HG03159 (cell line): ENCODE data around the gene ADCY4.

Experiments
- ATAC-seq: cut with Tn5 transposase; IDR thresholded peaks from one replicate; pipeline ENCODE4 v1.9.1; 2021; ENCODE audit warnings: mild to moderate bottlenecking, moderate library complexity; ENCODE audit not compliant: unreplicated experiment

ADCY4 gene

DNA sequence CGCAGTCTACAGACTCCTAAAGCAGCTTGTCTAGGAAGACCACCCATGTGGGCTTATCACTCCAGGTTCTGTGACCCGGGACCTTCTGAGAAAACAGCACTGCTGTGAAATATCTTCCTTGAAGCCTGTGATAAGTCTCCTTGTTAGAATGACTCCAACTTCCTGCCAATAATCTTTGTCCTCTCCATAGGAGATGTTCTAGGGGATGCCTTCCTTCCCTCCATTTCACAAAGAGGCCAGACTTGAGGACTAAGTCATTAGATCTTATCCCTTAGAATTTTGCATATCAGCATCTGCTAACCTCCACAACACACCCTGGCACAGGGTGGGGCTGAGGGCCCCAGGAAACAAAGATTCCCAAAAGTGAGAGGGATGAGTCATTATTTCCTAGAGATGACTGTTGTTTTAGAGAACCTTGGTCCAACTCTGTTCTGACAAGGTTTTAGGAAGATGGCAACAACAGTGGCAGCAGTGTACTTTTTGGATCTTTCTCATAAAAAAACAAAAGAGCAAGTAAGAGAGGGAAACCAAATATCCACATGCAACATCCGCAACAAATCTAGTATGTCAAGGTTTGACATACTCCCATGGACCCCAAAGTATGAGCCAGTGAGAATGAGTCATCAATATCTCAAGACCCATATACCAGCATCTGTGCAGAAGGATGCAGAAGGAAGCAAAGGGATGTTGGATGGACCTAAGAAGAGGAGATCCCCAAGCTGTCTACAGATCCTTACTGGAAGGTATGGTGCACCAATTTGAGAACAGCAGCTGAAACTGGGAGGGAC, 17.5 kb downstream of the ADCY4 start:
- ATAC-seq: no peak

DNA sequence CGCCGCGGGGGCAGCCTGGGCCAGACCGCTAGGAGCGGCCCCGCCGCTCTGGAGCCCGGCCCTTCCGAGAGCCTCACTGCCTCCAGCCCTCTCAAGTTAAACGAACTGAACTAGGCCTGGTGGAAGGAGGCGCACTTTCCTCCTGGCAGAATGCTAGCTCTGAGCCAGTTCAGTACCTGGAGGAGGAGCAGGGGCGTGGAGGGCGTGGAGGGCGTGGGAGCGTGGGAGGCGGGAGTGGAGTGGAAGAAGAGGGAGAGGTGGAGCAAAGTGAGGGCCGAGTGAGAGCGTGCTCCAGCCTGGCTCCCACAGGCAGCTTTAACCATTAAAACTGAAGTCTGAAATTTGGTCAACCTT, 18.3 kb downstream of the ADCY4 start:
- no peak for ATAC-seq

DNA sequence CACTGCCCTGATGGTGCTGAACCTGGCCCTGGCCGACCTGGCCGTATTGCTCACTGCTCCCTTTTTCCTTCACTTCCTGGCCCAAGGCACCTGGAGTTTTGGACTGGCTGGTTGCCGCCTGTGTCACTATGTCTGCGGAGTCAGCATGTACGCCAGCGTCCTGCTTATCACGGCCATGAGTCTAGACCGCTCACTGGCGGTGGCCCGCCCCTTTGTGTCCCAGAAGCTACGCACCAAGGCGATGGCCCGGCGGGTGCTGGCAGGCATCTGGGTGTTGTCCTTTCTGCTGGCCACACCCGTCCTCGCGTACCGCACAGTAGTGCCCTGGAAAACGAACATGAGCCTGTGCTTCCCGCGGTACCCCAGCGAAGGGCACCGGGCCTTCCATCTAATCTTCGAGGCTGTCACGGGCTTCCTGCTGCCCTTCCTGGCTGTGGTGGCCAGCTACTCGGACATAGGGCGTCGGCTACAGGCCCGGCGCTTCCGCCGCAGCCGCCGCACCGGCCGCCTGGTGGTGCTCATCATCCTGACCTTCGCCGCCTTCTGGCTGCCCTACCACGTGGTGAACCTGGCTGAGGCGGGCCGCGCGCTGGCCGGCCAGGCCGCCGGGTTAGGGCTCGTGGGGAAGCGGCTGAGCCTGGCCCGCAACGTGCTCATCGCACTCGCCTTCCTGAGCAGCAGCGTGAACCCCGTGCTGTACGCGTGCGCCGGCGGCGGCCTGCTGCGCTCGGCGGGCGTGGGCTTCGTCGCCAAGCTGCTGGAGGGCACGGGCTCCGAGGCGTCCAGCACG, 18.9 kb downstream of the ADCY4 start:
- ATAC-seq: no peak

- ATAC-seq: no peak
Measured at GRCh38 chr14:24315243-24315806, 19.5 kb downstream of the ADCY4 start.

GRCh38 chr14:24314377-24315193, 20.3 kb downstream of the ADCY4 start:
- ATAC-seq: no peak

- no peak for ATAC-seq
Measured at GRCh38 chr14:24313913-24314312, 21.0 kb downstream of the ADCY4 start.

DNA sequence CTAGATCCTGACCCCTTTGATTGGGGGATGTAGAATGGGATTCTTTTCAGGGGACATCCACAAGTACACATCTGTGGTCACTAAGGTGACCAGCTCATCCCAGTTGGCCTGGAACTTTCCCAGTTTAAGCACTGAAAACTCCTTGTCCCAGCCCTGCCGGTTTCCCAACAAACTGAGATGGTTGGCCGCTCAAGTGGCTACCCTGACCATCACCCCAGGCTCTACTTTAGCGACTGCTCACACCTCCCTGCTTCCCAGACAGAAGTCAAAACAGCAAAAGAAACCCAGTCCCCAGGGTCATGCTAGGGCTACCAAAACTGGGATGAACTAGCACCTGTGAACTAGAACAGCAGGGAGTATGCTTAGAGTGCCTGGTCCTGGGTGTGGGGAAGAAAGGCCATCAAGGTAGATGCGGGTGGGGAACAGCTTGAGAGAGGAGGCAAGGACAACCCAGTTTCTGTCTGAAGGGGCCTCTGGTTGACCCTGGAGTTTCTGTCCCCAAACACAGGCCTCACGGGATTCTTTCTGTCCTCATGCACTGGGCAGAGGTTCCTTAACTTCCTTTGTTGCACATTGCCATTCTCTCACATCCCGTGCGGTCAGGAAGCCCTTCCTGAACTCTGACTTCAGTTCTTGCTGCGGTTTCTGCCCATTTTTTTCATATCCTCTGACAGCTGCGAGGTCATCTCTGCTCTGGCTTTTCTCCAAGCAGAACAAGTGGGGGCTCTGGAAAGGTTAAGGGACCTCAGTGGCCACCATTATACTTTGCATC, 21.9 kb downstream of the ADCY4 start:
- no peak for ATAC-seq

DNA sequence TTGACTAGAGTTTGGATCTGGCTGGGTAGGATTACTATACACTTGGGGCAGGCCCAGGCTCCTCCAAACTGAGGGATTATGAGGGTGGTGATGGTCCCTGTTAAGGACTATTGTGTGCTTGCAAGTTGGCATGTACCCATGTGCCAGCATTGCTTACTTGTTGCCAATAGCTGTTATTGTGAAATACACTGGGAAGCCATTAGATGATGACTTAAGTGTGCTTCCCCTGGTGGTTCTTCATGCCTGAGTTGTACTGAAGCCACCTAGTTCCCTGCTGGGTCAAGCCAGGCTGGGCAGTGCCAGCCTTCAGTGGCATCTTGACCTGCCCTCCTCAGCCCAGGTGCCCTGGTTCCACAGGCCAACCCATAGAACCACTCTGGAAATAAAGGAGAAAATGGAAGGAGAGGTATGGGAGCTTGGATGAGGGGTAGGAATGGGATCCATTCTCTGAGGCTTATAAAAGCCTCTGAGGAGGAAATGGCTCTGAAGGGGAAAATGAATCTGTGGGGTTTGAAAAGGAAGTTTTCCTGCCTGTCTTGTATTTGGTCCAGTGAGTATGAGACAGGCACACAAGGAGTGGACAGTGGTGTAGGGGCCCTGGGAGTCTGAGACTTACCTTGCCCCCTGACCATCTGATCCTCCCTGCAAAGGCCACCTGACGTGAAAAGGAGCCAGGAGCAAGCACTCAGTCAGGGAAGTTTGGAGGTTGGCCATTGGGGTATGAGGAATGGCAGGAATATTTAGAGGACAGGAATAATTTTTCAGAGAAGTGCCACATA, 22.8 kb downstream of the ADCY4 start:
- no peak for ATAC-seq

DNA sequence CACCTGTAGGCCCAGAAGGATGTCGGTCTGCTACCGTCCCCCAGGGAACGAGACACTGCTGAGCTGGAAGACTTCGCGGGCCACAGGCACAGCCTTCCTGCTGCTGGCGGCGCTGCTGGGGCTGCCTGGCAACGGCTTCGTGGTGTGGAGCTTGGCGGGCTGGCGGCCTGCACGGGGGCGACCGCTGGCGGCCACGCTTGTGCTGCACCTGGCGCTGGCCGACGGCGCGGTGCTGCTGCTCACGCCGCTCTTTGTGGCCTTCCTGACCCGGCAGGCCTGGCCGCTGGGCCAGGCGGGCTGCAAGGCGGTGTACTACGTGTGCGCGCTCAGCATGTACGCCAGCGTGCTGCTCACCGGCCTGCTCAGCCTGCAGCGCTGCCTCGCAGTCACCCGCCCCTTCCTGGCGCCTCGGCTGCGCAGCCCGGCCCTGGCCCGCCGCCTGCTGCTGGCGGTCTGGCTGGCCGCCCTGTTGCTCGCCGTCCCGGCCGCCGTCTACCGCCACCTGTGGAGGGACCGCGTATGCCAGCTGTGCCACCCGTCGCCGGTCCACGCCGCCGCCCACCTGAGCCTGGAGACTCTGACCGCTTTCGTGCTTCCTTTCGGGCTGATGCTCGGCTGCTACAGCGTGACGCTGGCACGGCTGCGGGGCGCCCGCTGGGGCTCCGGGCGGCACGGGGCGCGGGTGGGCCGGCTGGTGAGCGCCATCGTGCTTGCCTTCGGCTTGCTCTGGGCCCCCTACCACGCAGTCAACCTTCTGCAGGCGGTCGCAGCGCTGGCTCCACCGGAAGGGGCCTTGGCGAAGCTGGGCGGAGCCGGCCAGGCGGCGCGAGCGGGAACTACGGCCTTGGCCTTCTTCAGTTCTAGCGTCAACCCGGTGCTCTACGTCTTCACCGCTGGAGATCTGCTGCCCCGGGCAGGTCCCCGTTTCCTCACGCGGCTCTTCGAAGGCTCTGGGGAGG, 23.9 kb downstream of the ADCY4 start, which contains the start of gene LTB4R:
LTB4R (plus strand) TSS at position 857 of the 959 bp plus-strand sequence. CDS start 4,150 bp downstream, outside the sequence.
- peak; percentile 61 for ATAC-seq

DNA sequence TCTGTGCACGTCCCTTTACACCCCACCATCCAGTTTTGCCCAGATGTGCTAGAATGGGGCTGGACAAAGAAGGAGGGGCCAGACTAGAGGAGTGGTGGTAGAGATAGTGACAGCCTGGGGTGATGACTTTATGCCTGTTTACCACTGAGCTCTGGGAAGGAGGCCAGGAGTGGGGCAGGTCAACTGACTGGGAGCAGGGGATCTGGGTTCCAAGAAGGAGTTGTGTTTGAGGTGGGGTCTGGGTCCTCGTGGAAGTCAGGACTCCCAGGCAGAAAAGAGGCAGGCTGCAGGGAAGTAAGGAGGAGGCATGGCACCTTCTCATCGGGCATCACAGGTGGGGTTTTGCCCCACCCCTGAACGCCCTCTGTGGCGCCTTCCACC, 24.6 kb downstream of the ADCY4 start:
- no peak for ATAC-seq

GRCh38 chr14:24309538-24310264, 25.2 kb downstream of the ADCY4 start, which contains the start of gene LTB4R2:
Gene LTB4R2, plus strand, starts transcription at chr14:24310140. Its CDS starts 525 bp downstream, at chr14:24310665.
- ATAC-seq: no peak

DNA sequence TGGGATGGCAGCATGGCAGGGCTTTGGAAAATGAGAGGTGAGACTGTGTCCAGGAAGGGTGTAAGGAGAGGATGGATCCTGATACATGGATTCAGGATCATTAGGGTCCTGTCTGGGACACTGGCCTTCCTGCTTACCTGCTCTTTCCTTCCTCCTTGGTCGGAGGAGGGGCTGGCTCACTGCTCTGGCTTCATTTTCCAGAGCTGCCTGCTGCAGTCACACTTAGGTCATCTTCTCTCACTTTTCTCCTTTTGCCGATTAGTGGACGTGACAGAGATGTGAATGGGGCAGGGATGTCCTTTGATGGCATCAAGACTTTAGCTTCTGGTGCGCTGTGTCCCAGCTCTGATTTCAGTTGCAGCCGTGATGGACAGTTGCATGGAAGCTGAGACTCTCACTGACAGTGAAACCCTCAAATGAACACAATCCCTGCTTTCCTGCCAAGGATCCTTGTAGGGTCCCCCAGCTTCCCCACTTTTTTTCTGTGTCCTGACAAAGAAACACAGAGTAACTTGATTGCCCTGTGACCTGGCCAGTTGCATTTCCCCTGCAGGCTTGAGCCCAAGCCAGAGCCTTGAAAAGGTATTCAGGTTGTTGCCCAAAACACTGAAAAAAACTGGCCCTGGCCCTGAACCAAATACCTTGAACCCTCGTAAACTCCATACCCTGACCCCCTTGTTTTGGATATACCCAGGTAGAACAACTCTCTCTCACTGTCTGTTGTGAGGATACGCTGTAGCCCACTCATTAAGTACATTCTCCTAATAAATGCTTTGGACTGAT, 26.3 kb downstream of the ADCY4 start:
- no peak for ATAC-seq

DNA sequence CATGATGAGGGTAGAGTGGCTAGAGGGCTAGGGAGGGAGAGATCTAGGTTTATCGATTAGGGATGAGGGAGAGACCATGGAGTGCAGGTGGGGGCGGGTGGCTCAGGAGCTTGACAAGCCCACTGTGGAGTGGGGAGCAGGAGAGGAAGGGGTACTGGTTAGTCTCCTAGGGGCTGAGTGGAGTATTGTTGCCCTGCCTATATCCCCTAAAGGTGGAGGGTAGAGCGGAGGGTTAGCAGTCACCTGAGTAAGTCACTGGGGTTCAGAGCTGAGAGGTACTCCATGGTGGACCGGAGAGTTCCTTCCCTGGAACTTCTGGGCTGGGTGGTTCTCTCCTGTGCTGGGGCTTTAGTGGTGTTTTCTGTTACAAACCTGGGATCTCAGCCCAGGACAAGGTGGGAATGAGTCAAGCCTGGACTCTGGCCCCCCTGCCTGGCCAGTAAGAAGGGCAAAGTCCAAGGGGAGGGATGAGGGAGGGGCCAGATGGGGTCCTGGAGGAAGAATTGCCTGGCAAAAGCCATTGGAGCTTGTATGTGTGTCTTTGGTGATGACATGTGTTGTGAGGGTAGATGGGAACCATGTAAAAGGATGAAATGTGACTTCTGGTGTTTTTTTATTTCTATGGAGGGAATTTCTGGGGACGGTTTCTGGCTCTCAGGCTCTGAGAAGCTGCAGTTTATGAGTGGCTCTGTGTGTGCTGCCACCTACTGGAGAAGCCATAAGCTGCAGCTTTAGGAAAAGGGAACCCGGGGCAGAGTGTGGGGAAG, 27.1 kb downstream of the ADCY4 start, which contains the start of gene CIDEB:
CIDEB (minus strand) TSS at position 403 of the 767 bp plus-strand sequence; CDS start at position 284, 119 bp downstream.
- no peak for ATAC-seq

DNA sequence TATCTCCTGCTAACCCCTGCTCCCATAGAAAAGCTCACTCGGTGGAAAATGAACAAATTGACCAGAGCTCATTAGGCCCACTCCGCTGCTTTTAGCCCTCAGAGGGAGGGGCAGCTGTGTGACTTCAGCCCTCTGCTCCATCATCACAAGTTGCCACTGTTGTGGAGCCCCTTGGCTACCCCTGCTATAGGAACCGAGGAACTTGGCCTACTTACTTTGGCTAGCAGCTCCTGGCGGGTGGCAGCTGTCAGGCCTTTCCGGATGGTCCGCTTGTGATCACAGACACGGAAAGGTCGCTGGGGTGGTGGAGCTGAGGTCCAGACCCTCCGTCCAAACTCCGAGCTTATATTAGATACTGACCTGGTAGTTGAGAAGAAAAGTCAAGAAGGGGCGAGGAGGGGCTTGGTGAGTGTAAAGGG, 27.7 kb downstream of the ADCY4 start:
- ATAC-seq: no peak

- no peak for ATAC-seq
Measured at GRCh38 chr14:24304019-24304387, 30.9 kb downstream of the ADCY4 start.
